Uterus (tissue), 2 donors: ENCODE data around the gene SNTN.

Experiments used
- CTCF ChIP-seq, 4 experiments: fragments of 200-600 bp in 2 of 4; fragments of 450-650 bp in 2 of 4; sonication (generic) in 2 of 4; IDR thresholded peaks; one replicate each; pipeline ENCODE4 v1.5.1; 2016 to 2019; ENCODE audit warnings: antibody characterized with exemption in 4 of 4, mild to moderate bottlenecking in 2 of 4, moderate library complexity in 1 of 4
- POLR2A ChIP-seq, 2 donors: fragments of 450-650 bp; IDR thresholded peaks; one replicate each; pipeline ENCODE4 v1.6.1; 2016; ENCODE audit warnings: antibody characterized with exemption in 2 of 2, mild to moderate bottlenecking in 1 of 2, moderate library complexity in 1 of 2

DNA sequence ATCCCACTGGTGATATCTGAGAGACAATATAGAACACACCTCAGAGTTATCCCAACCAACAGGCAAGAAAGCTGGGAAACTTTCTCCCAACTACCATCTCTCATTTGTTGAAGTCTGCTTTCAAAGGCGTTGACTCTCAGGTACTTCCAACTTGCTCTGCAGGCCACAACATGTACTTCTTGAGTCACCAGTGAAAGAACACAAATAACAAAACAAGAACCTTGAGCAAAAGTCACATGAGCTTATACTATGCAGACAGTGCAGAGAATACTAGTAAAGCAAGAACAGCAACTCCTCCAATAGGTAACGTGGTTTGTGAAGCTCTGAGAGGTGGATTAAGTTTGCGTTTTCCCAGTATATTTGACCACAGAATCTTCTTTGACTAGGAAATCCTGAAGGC is 20.6 kb downstream of the SNTN start:
- TF ChIP-seq CTCF (IDR thresholded peaks at IDR 0.05) (no peak), POLR2A (IDR thresholded peaks at IDR 0.05) (no peak)
